IMR-90 (cell line): Measurements from ENCODE around the gene STMN3. TPM values are rescaled to one million over a fixed set of nuclear protein-coding genes. Genes with fewer than 3 reads are reported as not detected.

ENCODE experiments used
- ATAC-seq: fragments of 200-7000 bp; cut with Tn5 transposase; 2 replicates; pipeline ENCODE4 v1.9.1; 2020; ENCODE audit warnings: low read depth, mild to moderate bottlenecking, moderate library complexity
- BruUV-seq: library from RNA; stranded (reverse); fragments of 400-500 nt; replicated peaks from 2 replicates; lab custom pipeline; 2021; lab: Mats Ljungman, UMichigan
- CTCF ChIA-PET: fragments of 300-600 bp; formaldehyde crosslinking; extraction: SDS; loops from one replicate; lab custom pipeline; 2021; ENCODE audit warnings: antibody characterized with exemption; lab: Yijun Ruan, JAX
- POLR2A ChIA-PET: fragments of 300-600 bp; sonication (Branson Sonifier 250); formaldehyde crosslinking; loops from one replicate; lab custom pipeline; 2022; ENCODE audit warnings: antibody characterized with exemption; ENCODE audit not compliant: unreplicated experiment; lab: Charles Lee
- DNase-seq: peaks from one replicate; pipeline ENCODE4 v3.0.0; 2013
- H2AFZ ChIP-seq: replicated peaks from 2 replicates; pipeline ENCODE3; 2013; ENCODE audit warnings: low read length, mild to moderate bottlenecking; ENCODE audit not compliant: poor library complexity
- H2AK5ac ChIP-seq: 2 replicates; pipeline ENCODE4 v1.6.1; 2013; ENCODE audit warnings: low read depth, low read length, inconsistent platforms
- H2AK9ac ChIP-seq: replicated peaks from 2 replicates; pipeline ENCODE3; 2013; ENCODE audit warnings: mild to moderate bottlenecking, low read depth, low read length, moderate library complexity; ENCODE audit not compliant: poor library complexity
- H2BK120ac ChIP-seq: 2 replicates; pipeline ENCODE4 v1.6.1; 2013; ENCODE audit warnings: low read depth, low read length, inconsistent platforms
- H2BK15ac ChIP-seq: 3 replicates; pipeline ENCODE4 v1.6.1; 2013; ENCODE audit warnings: low read depth, low read length, inconsistent platforms
- H2BK20ac ChIP-seq: 2 replicates; pipeline ENCODE4 v1.6.1; 2013; ENCODE audit warnings: low read depth, mild to moderate bottlenecking, inconsistent platforms, low read length, moderate library complexity
- H2BK5ac ChIP-seq: 2 replicates; pipeline ENCODE4 v1.6.1; 2013; ENCODE audit warnings: mild to moderate bottlenecking, low read depth, low read length, inconsistent platforms; ENCODE audit not compliant: poor library complexity, severe bottlenecking
- H3K14ac ChIP-seq: replicated peaks from 2 replicates; pipeline ENCODE4 v1.6.1; 2013; ENCODE audit warnings: low read depth, low read length, inconsistent platforms
- H3K18ac ChIP-seq: 2 replicates; pipeline ENCODE4 v1.6.1; 2013; ENCODE audit warnings: low read depth, low read length, control low read depth
- H3K23ac ChIP-seq: 2 replicates; pipeline ENCODE4 v1.6.1; 2013; ENCODE audit warnings: low read depth, low read length, inconsistent platforms
- H3K27ac ChIP-seq: 2 replicates; pipeline ENCODE4 v1.5.1; 2013; ENCODE audit warnings: mild to moderate bottlenecking, control low read depth, low read length; ENCODE audit not compliant: insufficient read depth
- H3K27me3 ChIP-seq: 2 replicates; pipeline ENCODE4 v1.6.1; 2013; ENCODE audit warnings: low read length; ENCODE audit not compliant: control insufficient read depth, insufficient read depth
- H3K36me3 ChIP-seq: 2 replicates; pipeline ENCODE4 v1.6.1; 2013; ENCODE audit warnings: low read length, mixed read lengths; ENCODE audit not compliant: control insufficient read depth, insufficient read depth
- H3K4ac ChIP-seq: 2 replicates; pipeline ENCODE4 v1.6.1; 2013; ENCODE audit warnings: low read depth, low read length, inconsistent platforms
- H3K4me1 ChIP-seq: 2 replicates; pipeline ENCODE4 v1.6.1; 2013; ENCODE audit warnings: low read length, mixed read lengths; ENCODE audit not compliant: control insufficient read depth, insufficient read depth
- H3K4me2 ChIP-seq: 2 replicates; pipeline ENCODE4 v1.6.1; 2013; ENCODE audit warnings: low read depth, mild to moderate bottlenecking, control low read depth, low read length, moderate library complexity
- H3K4me3 ChIP-seq: 2 replicates; pipeline ENCODE4 v1.5.1; 2013; ENCODE audit warnings: low read depth, mild to moderate bottlenecking, control low read depth, low read length, moderate library complexity; ENCODE audit not compliant: insufficient read depth
- H3K56ac ChIP-seq: 2 replicates; pipeline ENCODE4 v1.6.1; 2013; ENCODE audit warnings: low read length, inconsistent platforms; ENCODE audit not compliant: insufficient read depth; ENCODE audit errors: extremely low read depth
- H3K79me1 ChIP-seq, 2 experiments: 2 replicates each; pipeline ENCODE4 v1.6.1; 2013; ENCODE audit warnings: low read length in 2 of 2, inconsistent platforms in 1 of 2, low read depth in 1 of 2
- H3K9ac ChIP-seq: 2 replicates; pipeline ENCODE4 v1.6.1; 2013; ENCODE audit warnings: low read depth, low read length, control low read depth
- H3K9me1 ChIP-seq: 2 replicates; pipeline ENCODE4 v1.6.1; 2013; ENCODE audit warnings: low read length, inconsistent platforms; ENCODE audit not compliant: insufficient read depth
- H3K9me3 ChIP-seq: 2 replicates; pipeline ENCODE4 v1.6.1; 2013; ENCODE audit warnings: low read length; ENCODE audit not compliant: control insufficient read depth, insufficient read depth
- H4K20me1 ChIP-seq: 2 replicates; pipeline ENCODE4 v1.6.1; 2013; ENCODE audit warnings: low read length, inconsistent platforms; ENCODE audit not compliant: insufficient read depth
- H4K5ac ChIP-seq: 2 replicates; pipeline ENCODE4 v1.6.1; 2013; ENCODE audit warnings: mild to moderate bottlenecking, low read depth, low read length, control low read depth
- H4K8ac ChIP-seq, 2 experiments: 2 replicates each; pipeline ENCODE4 v1.6.1; 2013; ENCODE audit warnings: low read depth in 2 of 2, low read length in 2 of 2, control low read depth in 1 of 2, inconsistent platforms in 1 of 2
- H4K91ac ChIP-seq: 2 replicates; pipeline ENCODE4 v1.6.1; 2013; ENCODE audit warnings: low read depth, low read length, inconsistent platforms; ENCODE audit not compliant: insufficient read depth
- BHLHE40 ChIP-seq: fragments of 150-350 bp; IDR thresholded peaks from 2 replicates; pipeline ENCODE4 v1.6.1; 2016; ENCODE audit warnings: mild to moderate bottlenecking, low read depth, low read length
- ELK1 ChIP-seq: fragments of 150-350 bp; IDR thresholded peaks from 2 replicates; pipeline ENCODE4 v1.6.1; 2016; ENCODE audit warnings: low read depth, mild to moderate bottlenecking, low read length, moderate library complexity, borderline replicate concordance
- FOS ChIP-seq: fragments of 150-350 bp; IDR thresholded peaks from 2 replicates; pipeline ENCODE4 v1.6.1; 2016; ENCODE audit warnings: low read depth, low read length
- MAZ ChIP-seq: IDR thresholded peaks from 2 replicates; pipeline ENCODE4 v1.6.1; 2012; ENCODE audit warnings: low read depth, mild to moderate bottlenecking, low read length, improper control_type of control experiment, moderate library complexity, borderline replicate concordance
- MXI1 ChIP-seq: IDR thresholded peaks from 2 replicates; pipeline ENCODE4 v1.6.1; 2012; ENCODE audit warnings: low read depth, mild to moderate bottlenecking, low read length, moderate library complexity, borderline replicate concordance
- POLR2A ChIP-seq: IDR thresholded peaks from 2 replicates; pipeline ENCODE4 v1.6.1; 2012; ENCODE audit warnings: mild to moderate bottlenecking, low read depth, low read length
- RAD21 ChIP-seq: IDR thresholded peaks from 2 replicates; pipeline ENCODE4 v1.6.1; 2012; ENCODE audit warnings: low read length, improper control_type of control experiment
- RFX5 ChIP-seq: IDR thresholded peaks from 2 replicates; pipeline ENCODE4 v1.8.0; 2012; ENCODE audit warnings: low read depth, mild to moderate bottlenecking, low read length, moderate library complexity
- USF2 ChIP-seq: fragments of 150-350 bp; IDR thresholded peaks from 2 replicates; pipeline ENCODE4 v1.6.1; 2017; ENCODE audit warnings: mild to moderate bottlenecking, antibody characterized with exemption, low read length, low read depth
- WGBS, 2 experiments: methylation state at CpG; one replicate each; pipeline versions ENCODE4 v1.1.5 to v1.1.7; 2013; ENCODE audit warnings: missing lambda C conversion rate in 2 of 2; ENCODE audit not compliant: insufficient read length in 1 of 2; ENCODE audit errors: extremely low coverage in 2 of 2; 5-methylcytosine and 5-hydroxymethylcytosine counted together
- dilution Hi-C: fragments of 300-500 bp; cut with HindIII; formaldehyde crosslinking; loops from one replicate; pipeline ENCODE4 v1.14.3; 2018; ENCODE audit warnings: low sequenced_read_pairs; ENCODE audit not compliant: unreplicated experiment
- in situ Hi-C: fragments of 300-500 bp; cut with MboI; formaldehyde crosslinking; loops from 3 replicates; pipeline ENCODE4 v1.14.3; 2019; ENCODE audit warnings: low sequenced_read_pairs, inconsistent platforms, mixed read lengths
- intact Hi-C: fragments of 100-400 bp; cut with micrococcal nuclease; formaldehyde crosslinking; loops from 2 replicates; pipeline ENCODE4 v1.10.0; 2022
- polyA plus RNA-seq, 3 experiments: library from polyadenylated mRNA; depleted of rRNA; stranded (reverse); fragments of >200 nt; gene quantifications; 2 replicates each; pipeline ENCODE4 v1.2.3, GENCODE V29; 2012; ENCODE audit warnings: low replicate concordance in 1 of 3
- total RNA-seq: library from RNA; depleted of rRNA; stranded (reverse); fragments of >200 nt; gene quantifications from 2 replicates; pipeline ENCODE4 v1.2.3, GENCODE V29; 2012

STMN3 gene
- total and polyA plus RNA-seq, 2 of the 4 experiments (the other 2 are of a cell fraction): 20.3 to 62.3 TPM

- TF ChIP-seq RAD21 (no peak), MAZ (peak; percentile 93), RFX5 (no peak)
These were observed 4.9 kb upstream of the STMN3 start, which contains the start of gene RTEL1 (continued) for GRCh38 chr20:63657937-63658748.

- peak overlapping the region; percentile 70 for H2AK9ac ChIP-seq
- no peak for DNase-seq
- H2BK120ac ChIP-seq: 0 out of 2 replicates have a peak overlapping the region, but pooled peaks have one; percentile 29
- no TSS peak for BruUV-seq
- H2BK5ac ChIP-seq: peak overlapping the region; percentile 84
- peak overlapping the region; percentile 56; the same call in 1 of the 2 replicates for H3K56ac ChIP-seq
- H3K27ac ChIP-seq: peak overlapping the region; percentile 92
- intact Hi-C loops (loop anchor here (10.0 kb wide), 1 partner anchor 123 kb away; the partner anchor contains the start of gene PTK6), dilution Hi-C loops (no loop called here), in situ Hi-C loops (no loop called here)
- H3K14ac ChIP-seq: peak overlapping the region; percentile 88
- H3K4me1 ChIP-seq: peaks cover 13% of the 10 kb centered on the region
- 0 out of 2 replicates have a peak, but pooled peaks cover 12% of the 10 kb centered on the region for H3K9me1 ChIP-seq
- H4K8ac ChIP-seq: peak overlapping the region; percentile 64 to 96
- no peak; the same call in 1 of the 2 replicates for ATAC-seq
- H3K9me3 ChIP-seq: no peaks in the 10 kb centered on the region
- peak overlapping the region; percentile 85 for H3K4me3 ChIP-seq
- 36% methylated on average over 13 of the region's 31 CpGs; no CpG with 5 or more reads in 1 of the 2 experiments for WGBS, 2 experiments
- peaks cover 13% of the 10 kb centered on the region; the same call in 1 of the 2 replicates for H3K36me3 ChIP-seq
- peak overlapping the region; percentile 81 for H4K5ac ChIP-seq
- CTCF ChIA-PET: no interaction called here
- no peak overlapping the region; the same call in 2 of the 3 replicates for H2BK15ac ChIP-seq
- peak overlapping the region; percentile 80 for H3K9ac ChIP-seq
- no peak overlapping the region for H3K18ac ChIP-seq
- POLR2A ChIA-PET: no interaction called here
- H3K23ac ChIP-seq: 0 out of 2 replicates have a peak overlapping the region, but pooled peaks have one; percentile 52
- H3K79me1 ChIP-seq: peaks cover 15 to 37% of the 10 kb centered on the region in 2 experiments
- H2BK20ac ChIP-seq: no peak overlapping the region
- peak overlapping the region; percentile 90 for H2AK5ac ChIP-seq
- H4K20me1 ChIP-seq: peaks cover 3% of the 10 kb centered on the region; the same call in 1 of the 2 replicates
- TF ChIP-seq FOS (no peak), MXI1 (no peak), RFX5 (no peak), BHLHE40 (no peak), USF2 (no peak), POLR2A (no peak), ELK1 (no peak)
- peak overlapping the region; percentile 98 for H2AFZ ChIP-seq
- H3K27me3 ChIP-seq: no peaks in the 10 kb centered on the region
- H4K91ac ChIP-seq: peak overlapping the region; percentile 72
- peak overlapping the region; percentile 79 for H3K4ac ChIP-seq
- peak overlapping the region; percentile 70 for H3K4me2 ChIP-seq
These were observed 4.2 kb upstream of the STMN3 start for GRCh38 chr20:63657260-63657936.
